ENCODE results near the gene FUBP3.

- TF ChIP-seq CTCF (IDR thresholded peaks at IDR 0.05; ENCODE audit: insufficient read depth, low read length) (no peak), SPI1 (IDR thresholded peaks at IDR 0.05; ENCODE audit: borderline replicate concordance, low read depth) (no peak), REST (IDR thresholded peaks at IDR 0.05; ENCODE audit: insufficient replicate concordance, low read depth) (no peak), POLR2AphosphoS5 (IDR thresholded peaks at IDR 0.05; ENCODE audit: low read depth) (no peak)
Observed at GRCh38 chr9:130548103-130548502, 31.3 kb upstream of the FUBP3 start.
